Fibroblast of the aortic adventitia (primary cell): Measurements from ENCODE around the gene DVL1. TPM values are rescaled to one million over a fixed set of nuclear protein-coding genes. Genes with fewer than 3 reads are reported as not detected.

Experiments
- DNase-seq: peaks from one replicate; pipeline ENCODE4 v3.0.0-alpha.2; 2010; ENCODE audit warnings: low read depth
- H3K4me3 ChIP-seq: 2 replicates; pipeline ENCODE4 v1.5.1; 2011; ENCODE audit warnings: low read depth, mild to moderate bottlenecking, control low read depth, low read length, moderate library complexity
- CTCF ChIP-seq: IDR thresholded peaks from 2 replicates; pipeline ENCODE4 v1.5.1; 2011; ENCODE audit warnings: mild to moderate bottlenecking, low read length, control low read depth, inconsistent platforms; ENCODE audit not compliant: insufficient read depth
- total RNA-seq: library from RNA; depleted of rRNA; stranded (reverse); fragments of >200 nt; gene quantifications from 2 replicates; pipeline ENCODE4 v1.2.3, GENCODE V29; 2012; ENCODE audit warnings: low replicate concordance

DVL1 gene
- total RNA-seq, 1 donor, result 89.0 TPM

GRCh38 chr1:1336446-1336845, 12.8 kb downstream of the DVL1 start:
- no peak for DNase-seq
- H3K4me3 ChIP-seq, result no peak overlapping the region
- no peak for TF ChIP-seq CTCF

DNA sequence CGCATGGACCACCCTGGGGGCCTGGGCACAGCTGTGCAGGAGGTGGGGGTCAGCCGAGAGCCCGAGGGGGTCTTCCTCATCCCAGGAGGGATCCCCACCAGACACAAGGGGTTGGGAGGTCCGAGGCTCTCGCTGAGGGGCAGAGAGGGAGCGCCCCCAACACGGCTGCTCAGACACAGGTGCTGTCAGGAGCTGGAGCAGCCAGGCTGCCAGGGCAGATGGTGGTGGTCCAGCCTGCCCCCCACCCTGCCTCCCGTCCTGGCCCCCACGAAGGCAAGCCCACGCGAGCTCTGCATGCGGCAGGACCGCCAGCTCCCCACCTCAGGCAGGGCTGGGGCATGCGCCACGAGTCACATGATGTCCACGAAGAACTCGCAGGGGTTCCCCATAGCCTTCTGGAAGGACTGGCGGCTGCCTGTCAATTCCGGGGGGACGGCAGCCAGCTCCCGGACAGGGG, 13.4 kb downstream of the DVL1 start:
- no peak overlapping the region for H3K4me3 ChIP-seq
- no peak for TF ChIP-seq CTCF
- no peak for DNase-seq

DNA sequence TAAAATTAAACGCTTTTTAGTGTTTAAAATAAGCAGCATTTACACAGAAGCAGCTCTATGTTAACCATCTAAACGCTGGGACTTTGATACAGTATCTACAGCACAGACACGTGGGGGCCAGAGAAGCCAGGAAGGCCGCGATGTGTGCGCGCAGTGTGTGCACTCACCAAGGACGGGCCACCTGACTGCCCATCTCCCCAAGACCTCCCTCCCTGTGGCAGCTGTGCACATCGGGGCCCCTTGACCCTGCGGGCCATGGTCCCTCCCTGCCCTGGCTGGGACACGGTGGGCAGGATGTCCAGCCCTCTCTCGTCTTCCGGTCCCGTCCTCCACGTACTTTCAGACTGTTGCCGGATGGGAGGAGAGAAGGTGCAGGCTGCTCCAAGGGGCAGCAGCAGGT, 13.9 kb downstream of the DVL1 start:
- no peak for TF ChIP-seq CTCF
- no peak for DNase-seq

DNA sequence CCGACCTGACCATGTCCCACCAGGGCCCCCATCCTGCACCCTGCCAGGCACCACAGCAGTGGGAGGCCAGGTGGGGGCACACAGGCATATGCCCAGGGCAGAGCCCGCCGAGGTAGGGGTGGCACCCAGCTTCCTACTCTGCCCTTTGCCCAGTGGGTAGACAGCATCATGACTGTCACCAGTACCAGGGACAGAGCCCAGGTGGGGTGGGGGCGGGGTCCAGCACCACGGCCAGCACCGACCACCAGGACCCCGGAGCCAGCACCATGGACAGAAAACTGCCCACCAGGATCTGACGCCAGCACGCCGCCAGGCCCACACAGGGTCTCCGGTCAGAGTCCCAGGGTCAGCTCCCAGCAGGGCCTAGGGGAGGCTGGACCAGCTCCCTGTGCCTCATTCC, 14.4 kb downstream of the DVL1 start:
- DNase-seq, result no peak
- TF ChIP-seq CTCF, result no peak
- no peak overlapping the region for H3K4me3 ChIP-seq

More for the DNA sequence above, 13.9 kb downstream of the DVL1 start:
- H3K4me3 ChIP-seq, result no peak overlapping the region

DNA sequence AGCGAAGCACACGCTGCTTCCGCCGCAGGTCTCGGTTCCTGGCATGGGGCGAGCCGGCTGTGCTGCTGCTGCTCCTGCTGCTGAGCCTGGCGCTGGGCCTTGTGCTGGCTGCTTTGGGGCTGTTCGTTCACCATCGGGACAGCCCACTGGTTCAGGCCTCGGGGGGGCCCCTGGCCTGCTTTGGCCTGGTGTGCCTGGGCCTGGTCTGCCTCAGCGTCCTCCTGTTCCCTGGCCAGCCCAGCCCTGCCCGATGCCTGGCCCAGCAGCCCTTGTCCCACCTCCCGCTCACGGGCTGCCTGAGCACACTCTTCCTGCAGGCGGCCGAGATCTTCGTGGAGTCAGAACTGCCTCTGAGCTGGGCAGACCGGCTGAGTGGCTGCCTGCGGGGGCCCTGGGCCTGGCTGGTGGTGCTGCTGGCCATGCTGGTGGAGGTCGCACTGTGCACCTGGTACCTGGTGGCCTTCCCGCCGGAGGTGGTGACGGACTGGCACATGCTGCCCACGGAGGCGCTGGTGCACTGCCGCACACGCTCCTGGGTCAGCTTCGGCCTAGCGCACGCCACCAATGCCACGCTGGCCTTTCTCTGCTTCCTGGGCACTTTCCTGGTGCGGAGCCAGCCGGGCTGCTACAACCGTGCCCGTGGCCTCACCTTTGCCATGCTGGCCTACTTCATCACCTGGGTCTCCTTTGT, 15.5 kb downstream of the DVL1 start:
- no peak for TF ChIP-seq CTCF
- no peak for DNase-seq
- no peak overlapping the region for H3K4me3 ChIP-seq

DNA sequence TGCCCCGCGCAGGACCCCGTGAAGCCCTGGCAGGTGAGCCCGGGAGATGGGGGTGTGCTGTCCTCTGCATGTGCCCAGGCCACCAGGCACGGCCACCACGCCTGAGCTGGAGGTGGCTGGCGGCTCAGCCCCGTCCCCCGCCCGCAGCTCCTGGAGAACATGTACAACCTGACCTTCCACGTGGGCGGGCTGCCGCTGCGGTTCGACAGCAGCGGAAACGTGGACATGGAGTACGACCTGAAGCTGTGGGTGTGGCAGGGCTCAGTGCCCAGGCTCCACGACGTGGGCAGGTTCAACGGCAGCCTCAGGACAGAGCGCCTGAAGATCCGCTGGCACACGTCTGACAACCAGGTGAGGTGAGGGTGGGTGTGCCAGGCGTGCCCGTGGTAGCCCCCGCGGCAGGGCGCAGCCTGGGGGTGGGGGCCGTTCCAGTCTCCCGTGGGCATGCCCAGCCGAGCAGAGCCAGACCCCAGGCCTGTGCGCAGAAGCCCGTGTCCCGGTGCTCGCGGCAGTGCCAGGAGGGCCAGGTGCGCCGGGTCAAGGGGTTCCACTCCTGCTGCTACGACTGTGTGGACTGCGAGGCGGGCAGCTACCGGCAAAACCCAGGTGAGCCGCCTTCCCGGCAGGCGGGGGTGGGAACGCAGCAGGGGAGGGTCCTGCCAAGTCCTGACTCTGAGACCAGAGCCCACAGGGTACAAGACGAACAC, 16.3 kb downstream of the DVL1 start:
- no peak overlapping the region for H3K4me3 ChIP-seq
- DNase-seq, result no peak
- TF ChIP-seq CTCF, result no peak
